ENCODE measurements around the gene POLD1.
A peak's percentile ranks its signal among the peaks of the same experiment; 100 is the strongest.
"Not testable (repeated sequence)": the region's sequence is repeated elsewhere in the genome, so short reads cannot be mapped to it uniquely, and the experiment has no call there.

Gene POLD1

DNA sequence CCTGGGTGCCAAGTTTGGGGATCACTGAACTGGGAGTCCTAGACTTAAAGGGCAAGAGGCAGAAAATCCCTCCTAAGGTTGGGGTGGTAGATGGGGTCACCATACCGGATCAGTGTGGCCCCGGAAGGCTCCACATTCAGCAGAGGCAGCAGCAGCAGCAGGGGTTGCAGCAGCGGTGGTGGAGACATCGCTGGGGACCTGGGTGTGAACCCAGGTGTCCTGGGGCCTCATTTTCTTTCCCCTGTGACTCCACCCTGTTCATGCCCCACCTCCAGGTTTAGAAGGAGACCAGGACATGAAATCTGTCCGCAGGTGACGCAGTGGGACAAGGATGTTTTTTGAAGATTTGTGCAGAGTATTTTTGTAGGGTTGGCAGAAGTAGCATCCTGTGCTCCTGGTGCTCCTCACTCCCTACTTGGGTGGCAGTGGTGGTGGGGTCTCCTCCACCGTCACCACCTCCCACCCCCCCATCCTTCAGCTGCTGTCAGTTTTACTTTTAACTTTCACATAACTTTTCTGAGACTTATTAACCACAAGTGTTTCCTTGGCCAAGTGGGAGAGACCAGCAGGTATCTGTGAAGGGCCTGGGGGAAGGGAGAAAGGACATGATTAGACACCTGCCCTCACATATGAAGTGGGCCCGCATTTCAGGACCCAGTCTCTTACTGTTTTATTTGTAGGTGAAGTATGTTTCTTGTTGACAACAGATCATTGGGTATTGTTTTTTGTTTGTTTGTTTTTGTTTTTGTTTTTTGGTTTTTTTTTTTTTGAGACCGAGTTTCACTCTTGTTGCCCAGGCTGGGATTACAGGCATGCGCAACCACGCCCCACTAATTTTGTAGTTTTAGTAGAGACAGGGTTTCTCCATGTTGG lies 18.5 kb upstream of the POLD1 start, which contains the start of gene NAPSA:
TSS of gene NAPSA (minus strand) at position 206 of the 873 bp plus-strand sequence. CDS start at position 188, 18 bp downstream.
- peak; percentile 40 for DNase-seq

- peak; percentile 84 for DNase-seq
Observed at GRCh38 chr19:50368649-50369570, 15.2 kb upstream of the POLD1 start.

DNA sequence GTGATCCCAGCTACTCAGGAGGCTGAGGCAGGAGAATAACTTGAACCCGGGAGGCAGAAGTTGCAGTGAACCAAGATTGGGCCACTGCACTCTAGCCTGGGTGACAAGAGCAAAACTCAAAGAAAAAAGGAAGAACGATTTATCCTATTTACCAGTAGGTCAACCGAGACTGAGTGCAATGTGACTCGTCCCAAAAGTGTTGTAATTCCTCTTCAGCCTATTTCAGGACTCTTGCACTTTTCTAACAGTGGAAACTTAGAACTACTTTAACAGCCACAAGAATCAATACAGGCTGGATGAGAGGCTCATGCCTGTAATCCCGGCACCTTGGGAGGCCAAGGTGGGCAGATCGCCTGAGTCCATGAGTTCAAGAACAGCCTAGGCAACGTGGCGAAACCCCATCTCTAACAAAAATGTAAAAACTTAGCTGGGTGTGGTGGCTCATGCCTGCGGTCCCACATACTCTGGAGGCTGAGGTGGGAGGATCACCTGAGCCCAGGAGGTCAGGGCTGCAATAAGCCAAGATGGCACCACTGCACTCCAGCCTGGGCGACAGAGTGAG lies 12.2 kb upstream of the POLD1 start:
- no peak for DNase-seq

GRCh38 chr19:50376166-50377050 lies 7.7 kb upstream of the POLD1 start, which contains the start of gene NR1H2:
TSS of gene NR1H2 (plus strand) at chr19:50376457. CDS start at chr19:50377606, 1,149 bp downstream.
- peak; percentile 94 for DNase-seq

- DNase-seq, result peak; percentile 69
Observed at GRCh38 chr19:50377051-50377461, 7.1 kb upstream of the POLD1 start.

- no peak for DNase-seq
Observed at GRCh38 chr19:50377517-50377916, 6.6 kb upstream of the POLD1 start.

- DNase-seq, result no peak
Observed at GRCh38 chr19:50378169-50378862, 5.8 kb upstream of the POLD1 start.

- DNase-seq, result no peak
Observed at GRCh38 chr19:50378863-50379236, 5.3 kb upstream of the POLD1 start.

- no peak for DNase-seq
Observed at GRCh38 chr19:50379602-50380001, 4.5 kb upstream of the POLD1 start.

DNA sequence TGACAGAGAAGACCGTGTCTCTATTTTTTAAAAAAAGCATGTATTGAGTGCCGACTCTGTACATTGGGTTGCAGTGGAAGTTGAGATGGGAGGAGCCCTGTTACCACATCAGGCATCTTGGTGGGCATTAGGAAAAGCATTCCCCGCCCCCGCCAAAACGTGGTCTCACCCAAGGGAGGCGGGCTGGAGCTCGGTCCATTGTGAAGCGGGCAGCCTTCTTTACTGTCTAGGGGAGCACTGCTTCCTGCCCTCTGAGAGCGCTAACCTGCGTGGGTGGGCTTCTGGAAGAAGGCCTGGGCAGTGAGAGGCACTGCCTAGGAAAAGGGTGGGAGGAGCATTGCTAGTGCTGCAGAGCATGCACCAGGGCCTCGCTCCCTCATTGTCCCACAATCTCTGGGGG lies 4.0 kb upstream of the POLD1 start:
- no peak for DNase-seq

DNA sequence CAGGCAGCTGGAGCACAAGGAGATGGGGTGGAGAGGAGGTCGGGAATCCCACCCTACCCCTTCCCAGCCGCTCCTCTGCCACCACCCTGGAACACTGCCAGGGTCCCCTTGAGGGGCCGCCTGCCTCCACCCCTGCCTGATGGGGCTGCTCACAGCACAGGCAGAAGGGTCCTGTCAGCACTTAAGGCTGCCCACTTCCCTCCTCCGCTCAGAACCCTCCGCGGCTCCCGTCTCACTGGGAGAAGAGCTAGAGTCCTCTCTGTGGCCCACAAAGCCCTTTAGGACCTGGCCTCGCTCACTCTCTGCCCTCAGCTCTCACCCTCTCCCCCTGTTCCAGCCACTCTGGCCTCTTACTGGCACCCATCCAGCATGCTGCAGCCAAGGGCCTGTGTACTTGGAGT lies 3.4 kb upstream of the POLD1 start:
- DNase-seq, result no peak

DNA sequence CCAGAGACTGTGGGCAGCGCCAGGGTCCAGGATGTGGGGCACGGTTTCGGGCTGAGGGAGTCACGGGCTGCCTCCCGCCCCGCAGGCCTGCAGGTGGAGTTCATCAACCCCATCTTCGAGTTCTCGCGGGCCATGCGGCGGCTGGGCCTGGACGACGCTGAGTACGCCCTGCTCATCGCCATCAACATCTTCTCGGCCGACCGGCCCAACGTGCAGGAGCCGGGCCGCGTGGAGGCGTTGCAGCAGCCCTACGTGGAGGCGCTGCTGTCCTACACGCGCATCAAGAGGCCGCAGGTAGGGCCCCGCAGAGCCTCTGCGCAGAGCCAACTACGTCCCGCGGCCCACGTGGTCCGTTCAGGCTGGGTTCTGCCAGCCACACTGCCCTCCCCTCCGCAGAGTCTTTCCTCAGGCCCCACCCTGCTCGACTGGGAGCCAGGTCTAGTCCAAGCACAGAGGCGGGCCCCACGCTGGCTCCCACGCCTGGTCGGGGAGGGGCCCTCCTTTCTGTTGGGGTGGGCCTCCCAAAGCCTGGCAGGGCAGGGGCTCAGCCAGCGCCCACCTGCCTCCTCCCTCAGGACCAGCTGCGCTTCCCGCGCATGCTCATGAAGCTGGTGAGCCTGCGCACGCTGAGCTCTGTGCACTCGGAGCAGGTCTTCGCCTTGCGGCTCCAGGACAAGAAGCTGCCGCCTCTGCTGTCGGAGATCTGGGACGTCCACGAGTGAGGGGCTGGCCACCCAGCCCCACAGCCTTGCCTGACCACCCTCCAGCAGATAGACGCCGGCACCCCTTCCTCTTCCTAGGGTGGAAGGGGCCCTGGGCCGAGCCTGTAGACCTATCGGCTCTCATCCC lies 2.0 kb upstream of the POLD1 start:
- no peak for DNase-seq

GRCh38 chr19:50383001-50383851 lies 921 bp upstream of the POLD1 start:
- DNase-seq, result no peak

- no peak for DNase-seq
Observed at GRCh38 chr19:50384685-50385535, 763 bp downstream of the POLD1 start.

GRCh38 chr19:50387176-50387867 lies 3.2 kb downstream of the POLD1 start:
- no peak for DNase-seq

GRCh38 chr19:50387868-50388245 lies 3.7 kb downstream of the POLD1 start:
- DNase-seq, result no peak

DNA sequence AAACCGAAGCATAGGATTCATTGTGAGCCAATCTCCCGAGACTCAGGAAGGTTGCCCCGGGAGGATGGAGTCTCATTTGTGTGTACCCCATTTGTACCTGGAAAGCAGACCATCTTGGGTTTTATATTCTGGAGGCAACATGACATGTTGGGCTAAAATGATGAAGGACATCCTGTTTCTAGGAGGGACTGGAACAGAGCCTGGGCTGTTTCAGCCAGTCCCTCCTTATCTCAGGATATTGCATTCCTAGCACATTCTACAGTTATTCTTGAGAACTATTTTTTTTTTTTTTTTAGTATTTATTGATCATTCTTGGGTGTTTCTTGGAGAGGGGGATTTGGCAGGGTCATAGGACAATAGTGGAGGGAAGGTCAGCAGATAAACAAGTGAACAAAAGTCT lies 6.1 kb downstream of the POLD1 start:
- not testable (repeated sequence) for DNase-seq

GRCh38 chr19:50390952-50391351 lies 6.8 kb downstream of the POLD1 start:
- DNase-seq, result not testable (repeated sequence)
